ENCODE measurements around the gene TENM3.

- TF ChIP-seq EP300 (IDR thresholded peaks at IDR 0.05; ENCODE audit: borderline replicate concordance in 1 of 2, low read depth in 1 of 2, low read length in 1 of 2) (peak in 1 of 2 experiments; percentile 8; a peak in 1 of 4 replicates), RFX5 (IDR thresholded peaks at IDR 0.05; ENCODE audit: low read length) (no peak), CTCF (IDR thresholded peaks at IDR 0.05) (no peak), TAF1 (IDR thresholded peaks at IDR 0.05; ENCODE audit: borderline replicate concordance, low read depth, low read length) (peak; percentile 82), ELF1 (IDR thresholded peaks at IDR 0.05) (no peak), RCOR1 (IDR thresholded peaks at IDR 0.05; ENCODE audit: low read length) (no peak), NFIC (IDR thresholded peaks at IDR 0.05; ENCODE audit: borderline replicate concordance) (peak; percentile 43; the same call in 1 of the 2 replicates), POLR2AphosphoS5 (IDR thresholded peaks at IDR 0.05; ENCODE audit: low read depth, low read length) (peak; percentile 37; the same call in 1 of the 2 replicates), RAD21 (IDR thresholded peaks at IDR 0.05; ENCODE audit: low read length) (no peak), MAX (IDR thresholded peaks at IDR 0.05; ENCODE audit: low read depth) (no peak), MXI1 (IDR thresholded peaks at IDR 0.05; ENCODE audit: low read depth, low read length) (peak; percentile 39)
- TF ChIP-seq, protein P1, sequence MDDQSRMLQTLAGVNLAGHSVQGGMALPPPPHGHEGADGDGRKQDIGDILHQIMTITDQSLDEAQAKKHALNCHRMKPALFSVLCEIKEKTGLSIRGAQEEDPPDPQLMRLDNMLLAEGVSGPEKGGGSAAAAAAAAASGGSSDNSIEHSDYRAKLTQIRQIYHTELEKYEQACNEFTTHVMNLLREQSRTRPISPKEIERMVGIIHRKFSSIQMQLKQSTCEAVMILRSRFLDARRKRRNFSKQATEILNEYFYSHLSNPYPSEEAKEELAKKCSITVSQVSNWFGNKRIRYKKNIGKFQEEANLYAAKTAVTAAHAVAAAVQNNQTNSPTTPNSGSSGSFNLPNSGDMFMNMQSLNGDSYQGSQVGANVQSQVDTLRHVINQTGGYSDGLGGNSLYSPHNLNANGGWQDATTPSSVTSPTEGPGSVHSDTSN (IDR thresholded peaks at IDR 0.05), result no peak; the same call in 1 of the 2 replicates
Observed at GRCh38 chr4:182448281-182449151, 205.3 kb downstream of the TENM3 start.
